Upper lobe of left lung (tissue), 6 donors: ENCODE measurements around the gene AFAP1L1. TPM values are rescaled to one million over a fixed set of nuclear protein-coding genes. Genes with fewer than 3 reads are reported as not detected.

Source experiments
- ATAC-seq, 2 donors: fragments of 200-7000 bp; cut with Tn5 transposase; one replicate each; pipeline ENCODE4 v1.9.1; 2022; ENCODE audit warnings: mild to moderate bottlenecking in 2 of 2, moderate library complexity in 2 of 2; ENCODE audit not compliant: low FRiP score in 2 of 2
- DNase-seq, 2 donors: peaks; one replicate each; pipeline ENCODE4 v3.0.0-alpha.2; 2019 to 2020
- H3K27ac ChIP-seq, 4 donors: fragments of 200-600 bp; sonication (generic); one replicate each; pipeline ENCODE4 v1.5.1; 2016 to 2019
- H3K27me3 ChIP-seq, 4 donors: fragments of 200-600 bp; sonication (generic); one replicate each; pipeline ENCODE4 v1.5.1; 2017 to 2019
- H3K36me3 ChIP-seq, 4 donors: fragments of 200-600 bp; sonication (generic); one replicate each; pipeline ENCODE4 v1.5.1; 2016 to 2019
- H3K4me1 ChIP-seq, 4 donors: fragments of 200-600 bp; sonication (generic); one replicate each; pipeline ENCODE4 v1.5.1; 2018 to 2019
- H3K4me3 ChIP-seq, 4 donors: fragments of 200-600 bp; sonication (generic); one replicate each; pipeline ENCODE4 v1.5.1; 2017 to 2019; ENCODE audit warnings: mild to moderate bottlenecking in 2 of 4, moderate library complexity in 1 of 4
- H3K9me3 ChIP-seq, 4 donors: fragments of 200-600 bp; sonication (generic); one replicate each; pipeline ENCODE4 v1.5.1; 2018 to 2019
- CTCF ChIP-seq, 6 experiments: fragments of 450-650 bp in 4 of 6; fragments of 200-600 bp in 2 of 6; sonication (generic) in 2 of 6; IDR thresholded peaks; one replicate each; pipeline ENCODE4 v1.5.1; 2016 to 2019; ENCODE audit warnings: antibody characterized with exemption in 6 of 6
- EP300 ChIP-seq, 4 donors: sonication (generic); formaldehyde crosslinking; IDR thresholded peaks; one replicate each; pipeline ENCODE4 v1.5.1; 2017; ENCODE audit warnings: antibody characterized with exemption in 4 of 4, control low read depth in 2 of 4
- POLR2A ChIP-seq, 4 donors: fragments of 450-650 bp; IDR thresholded peaks; one replicate each; pipeline ENCODE4 v1.5.1; 2016 to 2017; ENCODE audit warnings: antibody characterized with exemption in 4 of 4, mild to moderate bottlenecking in 2 of 4
- POLR2AphosphoS5 ChIP-seq, 2 donors: sonication (generic); formaldehyde crosslinking; IDR thresholded peaks; one replicate each; pipeline ENCODE4 v1.5.1; 2017; ENCODE audit warnings: antibody characterized with exemption in 2 of 2
- WGBS, 2 donors: methylation state at CpG; one replicate each; pipeline ENCODE4 v1.1.5; 2017 to 2018; 5-methylcytosine and 5-hydroxymethylcytosine counted together
- total RNA-seq, 6 donors: library from RNA; depleted of rRNA in 4 of 6; stranded (reverse); fragments of >200 nt in 4 of 6; gene quantifications; one replicate each; pipeline versions ENCODE4 v1.1.0 to v1.2.1, GENCODE V29; 2016 to 2021
- donor health status: DM: no; HTN: no; CAD: no; lungs with moderate emphysema.
- donor health status: DM: no; HTN: yes; CAD: no; lungs with severe emphysema.

Gene AFAP1L1
- total RNA-seq, 6 donors from 2014 or later: 15.1 to 40.8 (median 26.5) TPM

GRCh38 chr5:149310488-149310887, 38.8 kb downstream of the AFAP1L1 start:
- Histone ChIP-seq H3K36me3 (peaks cover 0 to 22% (median 1%) of the 10 kb centered on the region in 4 donors), H3K27ac (peak overlapping the region in 3 of 4 donors; percentile 13 to 50 (median 47)), H3K9me3 (no peaks in the 10 kb centered on the region), H3K4me1 (peaks cover 5 to 12% (median 10%) of the 10 kb centered on the region in 4 donors), H3K27me3 (no peaks in the 10 kb centered on the region), H3K4me3 (no peak overlapping the region)
- TF ChIP-seq POLR2A (IDR thresholded peaks at IDR 0.05) (no peak), POLR2AphosphoS5 (IDR thresholded peaks at IDR 0.05) (no peak), EP300 (IDR thresholded peaks at IDR 0.05) (no peak), CTCF (IDR thresholded peaks at IDR 0.05) (no peak)
- DNase-seq (no peak), ATAC-seq (no peak)
- 86 to 88% methylated on average over 4 of the region's 4 CpGs for WGBS, 2 donors

- Histone ChIP-seq H3K4me1 (peaks cover 5 to 11% (median 9%) of the 10 kb centered on the region in 4 donors), H3K9me3 (no peaks in the 10 kb centered on the region), H3K36me3 (peaks cover 0 to 22% (median 1%) of the 10 kb centered on the region in 4 donors), H3K4me3 (no peak overlapping the region), H3K27me3 (no peaks in the 10 kb centered on the region), H3K27ac (peak overlapping the region in 3 of 4 donors; percentile 46 to 50 (median 47))
- ATAC-seq (no peak), DNase-seq (no peak)
- TF ChIP-seq CTCF (IDR thresholded peaks at IDR 0.05) (no peak), EP300 (IDR thresholded peaks at IDR 0.05) (peak in 1 of 4 donors; percentile 60)
- WGBS, 2 donors: 44 to 55% methylated on average over 9 to 10 of the region's 10 CpGs
Measured at GRCh38 chr5:149310947-149311658, 39.4 kb downstream of the AFAP1L1 start.

GRCh38 chr5:149313151-149313841, 41.6 kb downstream of the AFAP1L1 start:
- no peak overlapping the region for H3K4me3 ChIP-seq
- TF ChIP-seq CTCF (IDR thresholded peaks at IDR 0.05) (no peak), EP300 (IDR thresholded peaks at IDR 0.05) (no peak), POLR2AphosphoS5 (IDR thresholded peaks at IDR 0.05) (no peak), POLR2A (IDR thresholded peaks at IDR 0.05) (no peak)
- H3K36me3 ChIP-seq: peaks cover 0 to 10% (median 0%) of the 10 kb centered on the region in 4 donors
- no peaks in the 10 kb centered on the region for H3K9me3 ChIP-seq
- H3K27me3 ChIP-seq: no peaks in the 10 kb centered on the region
- ATAC-seq: no peak
- H3K4me1 ChIP-seq: peaks cover 5 to 11% (median 9%) of the 10 kb centered on the region in 4 donors
- H3K27ac ChIP-seq: no peak overlapping the region
- WGBS, 2 donors: 79 to 85% methylated on average over 6 of the region's 6 CpGs
- DNase-seq: no peak

GRCh38 chr5:149314571-149315111, 43.0 kb downstream of the AFAP1L1 start:
- TF ChIP-seq POLR2A (IDR thresholded peaks at IDR 0.05): no peak
- no peak for TF ChIP-seq POLR2AphosphoS5 (IDR thresholded peaks at IDR 0.05)
- no peak for TF ChIP-seq EP300 (IDR thresholded peaks at IDR 0.05)
- no peak for TF ChIP-seq CTCF (IDR thresholded peaks at IDR 0.05)
- Histone ChIP-seq H3K4me1 (peaks cover 5 to 14% (median 9%) of the 10 kb centered on the region in 4 donors), H3K9me3 (no peaks in the 10 kb centered on the region), H3K36me3 (peaks cover 0 to 13% (median 0%) of the 10 kb centered on the region in 4 donors), H3K4me3 (no peak overlapping the region), H3K27ac (no peak overlapping the region), H3K27me3 (no peaks in the 10 kb centered on the region)
- 84 to 88% methylated on average over 4 of the region's 4 CpGs for WGBS, 2 donors
- DNase-seq: no peak
- ATAC-seq: no peak
